G401.6 (cell line): Measurements from ENCODE around the gene ALX4.
A peak's percentile ranks its signal among the peaks of the same experiment; 100 is the strongest.

Experiments used
- FAIRE-seq: peaks from 2 replicates; lab custom pipeline; 2012; peaks lifted over from hg19 to GRCh38; lab: Jason Lieb, UNC

ALX4 gene

GRCh38 chr11:44309478-44310205 lies at the start of gene ALX4:
Gene ALX4, minus strand, starts transcription at chr11:44310139. Its CDS starts 77 bp downstream, at chr11:44310062.
- no peak for FAIRE-seq

GRCh38 chr11:44359162-44359561 lies 49.2 kb upstream of the ALX4 start:
- FAIRE-seq: no peak

- no peak for FAIRE-seq
These were observed 48.8 kb upstream of the ALX4 start for GRCh38 chr11:44358713-44359112.

- FAIRE-seq: no peak
These were observed 47.8 kb upstream of the ALX4 start for GRCh38 chr11:44357711-44358110.

GRCh38 chr11:44356351-44356750 lies 46.4 kb upstream of the ALX4 start:
- FAIRE-seq: no peak

GRCh38 chr11:44351898-44352498 lies 42.1 kb upstream of the ALX4 start:
- peak; percentile 95 for FAIRE-seq

GRCh38 chr11:44351006-44351660 lies 41.2 kb upstream of the ALX4 start:
- FAIRE-seq: no peak

- no peak for FAIRE-seq
These were observed 39.4 kb upstream of the ALX4 start for GRCh38 chr11:44349328-44349727.

GRCh38 chr11:44348721-44349120 lies 38.8 kb upstream of the ALX4 start:
- FAIRE-seq: no peak

- FAIRE-seq: no peak
These were observed 38.2 kb upstream of the ALX4 start for GRCh38 chr11:44348114-44348513.

- no peak for FAIRE-seq
These were observed 37.6 kb upstream of the ALX4 start for GRCh38 chr11:44347538-44347937.

GRCh38 chr11:44346983-44347382 lies 37.0 kb upstream of the ALX4 start:
- FAIRE-seq: no peak

GRCh38 chr11:44345781-44346180 lies 35.8 kb upstream of the ALX4 start:
- FAIRE-seq: no peak

GRCh38 chr11:44344921-44345320 lies 35.0 kb upstream of the ALX4 start:
- no peak for FAIRE-seq

GRCh38 chr11:44344423-44344820 lies 34.5 kb upstream of the ALX4 start:
- no peak for FAIRE-seq

GRCh38 chr11:44343778-44344422 lies 34.0 kb upstream of the ALX4 start:
- FAIRE-seq: peak; percentile 77

- no peak for FAIRE-seq
These were observed 32.7 kb upstream of the ALX4 start for GRCh38 chr11:44342616-44343015.

GRCh38 chr11:44340656-44341055 lies 30.7 kb upstream of the ALX4 start:
- FAIRE-seq: no peak

GRCh38 chr11:44339530-44339883 lies 29.6 kb upstream of the ALX4 start:
- FAIRE-seq: no peak

- peak; percentile 96 for FAIRE-seq
These were observed 29.0 kb upstream of the ALX4 start for GRCh38 chr11:44338698-44339529.

- FAIRE-seq: no peak
These were observed 28.1 kb upstream of the ALX4 start for GRCh38 chr11:44338026-44338425.

- FAIRE-seq: no peak
These were observed 26.0 kb upstream of the ALX4 start for GRCh38 chr11:44335919-44336318.
